Measurements from ENCODE around the gene PP2D1. TPM values are rescaled to one million over a fixed set of nuclear protein-coding genes. Genes with fewer than 3 reads are reported as not detected.

The PP2D1 gene
- polyA plus RNA-seq, 1 of the 3 experiments (the other 2 are of a cell fraction), result not detected

DNA sequence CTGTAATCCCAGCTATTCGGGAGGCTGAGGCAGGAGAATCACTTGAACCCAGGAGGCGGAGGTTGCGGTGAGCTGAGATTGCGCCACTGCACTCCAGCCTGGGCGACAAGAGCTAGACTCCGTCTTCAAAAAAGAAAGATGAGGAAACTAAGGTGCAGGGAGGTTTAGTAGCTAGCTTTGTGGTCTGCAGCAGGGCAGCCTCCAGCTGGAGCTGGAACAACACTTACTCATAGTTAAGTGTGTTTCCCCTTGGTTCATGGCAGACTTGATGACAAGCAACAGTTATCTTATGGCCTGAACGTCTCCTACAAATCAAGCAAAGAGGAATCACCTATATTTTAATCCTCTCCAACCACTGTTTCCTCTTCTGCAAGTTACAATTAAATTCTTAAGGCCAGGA, 40.8 kb upstream of the PP2D1 start (continued):
- TF ChIP-seq, protein P1, sequence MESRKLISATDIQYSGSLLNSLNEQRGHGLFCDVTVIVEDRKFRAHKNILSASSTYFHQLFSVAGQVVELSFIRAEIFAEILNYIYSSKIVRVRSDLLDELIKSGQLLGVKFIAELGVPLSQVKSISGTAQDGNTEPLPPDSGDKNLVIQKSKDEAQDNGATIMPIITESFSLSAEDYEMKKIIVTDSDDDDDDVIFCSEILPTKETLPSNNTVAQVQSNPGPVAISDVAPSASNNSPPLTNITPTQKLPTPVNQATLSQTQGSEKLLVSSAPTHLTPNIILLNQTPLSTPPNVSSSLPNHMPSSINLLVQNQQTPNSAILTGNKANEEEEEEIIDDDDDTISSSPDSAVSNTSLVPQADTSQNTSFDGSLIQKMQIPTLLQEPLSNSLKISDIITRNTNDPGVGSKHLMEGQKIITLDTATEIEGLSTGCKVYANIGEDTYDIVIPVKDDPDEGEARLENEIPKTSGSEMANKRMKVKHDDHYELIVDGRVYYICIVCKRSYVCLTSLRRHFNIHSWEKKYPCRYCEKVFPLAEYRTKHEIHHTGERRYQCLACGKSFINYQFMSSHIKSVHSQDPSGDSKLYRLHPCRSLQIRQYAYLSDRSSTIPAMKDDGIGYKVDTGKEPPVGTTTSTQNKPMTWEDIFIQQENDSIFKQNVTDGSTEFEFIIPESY (IDR thresholded peaks at IDR 0.05; ENCODE audit: borderline replicate concordance, low read depth), result no peak
- TF ChIP-seq RFX5 (IDR thresholded peaks at IDR 0.05; ENCODE audit: low read length), result no peak

GRCh38 chr3:20051123-20051806, 39.2 kb upstream of the PP2D1 start:
- ChIA-PET CTCF (interaction anchor here (1.8 kb wide), 1 partner anchor 9 kb away, joined by 4 read pairs; no protein-coding TSS in a partner anchor), POLR2A (interaction anchor here (1.4 kb wide), 1 partner anchor 9 kb away, joined by 3 read pairs; no protein-coding TSS in a partner anchor)
- WGBS (ENCODE audit: low lambda C conversion rate), result 95% methylated on average over 4 of the region's 4 CpGs

More at GRCh38 chr3:20051123-20051806, 39.2 kb upstream of the PP2D1 start:
- no peaks in the 10 kb centered on the region for H3K79me2 ChIP-seq (ENCODE audit: insufficient read depth)
- no peak overlapping the region; a peak in 1 of 4 replicates for H3K27ac ChIP-seq (ENCODE audit: low read depth in 2 of 2, low read length in 1 of 2)
- no peaks in the 10 kb centered on the region for H3K9me3 ChIP-seq
- no peaks in the 10 kb centered on the region for H3K36me3 ChIP-seq (replicated peaks in 1 of 2; ENCODE audit: control insufficient read depth in 1 of 2, insufficient read depth in 2 of 2, low read length in 1 of 2)
- no peak for TF ChIP-seq POLR2AphosphoS5 (IDR thresholded peaks at IDR 0.05; ENCODE audit: low read depth, low read length)
- no peak for TF ChIP-seq MEF2A (IDR thresholded peaks at IDR 0.05; ENCODE audit: borderline replicate concordance, low read depth)
- TF ChIP-seq SIN3A (IDR thresholded peaks at IDR 0.05; ENCODE audit: borderline replicate concordance, low read depth, low read length), result no peak
- TF ChIP-seq GATA2 (CRISPR knock-in tag; IDR thresholded peaks at IDR 0.05), result no peak
- no peak for TF ChIP-seq RXRA (IDR thresholded peaks at IDR 0.05; ENCODE audit: borderline replicate concordance, low read depth)
- TF ChIP-seq, protein P2, sequence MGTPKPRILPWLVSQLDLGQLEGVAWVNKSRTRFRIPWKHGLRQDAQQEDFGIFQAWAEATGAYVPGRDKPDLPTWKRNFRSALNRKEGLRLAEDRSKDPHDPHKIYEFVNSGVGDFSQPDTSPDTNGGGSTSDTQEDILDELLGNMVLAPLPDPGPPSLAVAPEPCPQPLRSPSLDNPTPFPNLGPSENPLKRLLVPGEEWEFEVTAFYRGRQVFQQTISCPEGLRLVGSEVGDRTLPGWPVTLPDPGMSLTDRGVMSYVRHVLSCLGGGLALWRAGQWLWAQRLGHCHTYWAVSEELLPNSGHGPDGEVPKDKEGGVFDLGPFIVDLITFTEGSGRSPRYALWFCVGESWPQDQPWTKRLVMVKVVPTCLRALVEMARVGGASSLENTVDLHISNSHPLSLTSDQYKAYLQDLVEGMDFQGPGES (IDR thresholded peaks at IDR 0.05; ENCODE audit: low read depth, low read length), result no peak
- no peak for TF ChIP-seq EP300 (IDR thresholded peaks at IDR 0.05; ENCODE audit: borderline replicate concordance in 1 of 2, low read depth in 1 of 2, low read length in 1 of 2)
- no peak for TF ChIP-seq RCOR1 (IDR thresholded peaks at IDR 0.05; ENCODE audit: low read length)
- TF ChIP-seq, protein P1 (IDR thresholded peaks at IDR 0.05; ENCODE audit: borderline replicate concordance, low read depth), result no peak
- TF ChIP-seq JUND (IDR thresholded peaks at IDR 0.05), result no peak
- no peak for TF ChIP-seq MXI1 (IDR thresholded peaks at IDR 0.05; ENCODE audit: low read depth, low read length)
- no peak for TF ChIP-seq TCF12 (IDR thresholded peaks at IDR 0.05)
- no peak for TF ChIP-seq EZH2phosphoT487 (IDR thresholded peaks at IDR 0.05; ENCODE audit: borderline replicate concordance, low read depth)
- no peak for TF ChIP-seq TAF1 (IDR thresholded peaks at IDR 0.05; ENCODE audit: borderline replicate concordance, low read depth, low read length)
- TF ChIP-seq SMC3 (IDR thresholded peaks at IDR 0.05; ENCODE audit: low read depth, low read length), result no peak
- no peak for TF ChIP-seq GABPA (IDR thresholded peaks at IDR 0.05; ENCODE audit: low read depth)
- TF ChIP-seq PBX3 (IDR thresholded peaks at IDR 0.05), result no peak
- TF ChIP-seq USF2 (IDR thresholded peaks at IDR 0.05; ENCODE audit: borderline replicate concordance, low read depth, low read length), result no peak
- H2AFZ ChIP-seq (ENCODE audit: low read depth), result no peak overlapping the region
- no peak overlapping the region for H3K4me2 ChIP-seq
- peaks cover 9% of the 10 kb centered on the region; the same call in 1 of the 2 replicates for H4K20me1 ChIP-seq (ENCODE audit: insufficient read depth)
- no peak for DNase-seq
- no peaks in the 10 kb centered on the region for H3K27me3 ChIP-seq (ENCODE audit: insufficient read depth)
- H3K9ac ChIP-seq, result no peak overlapping the region
- peaks cover 11 to 36% of the 10 kb centered on the region in 2 experiments; a peak in 3 of 4 replicates for H3K4me1 ChIP-seq (ENCODE audit: control insufficient read depth in 1 of 2, insufficient read depth in 2 of 2, low read depth in 1 of 2, low read length in 1 of 2)
- no peak overlapping the region for H3K4me3 ChIP-seq (ENCODE audit: low read depth in 2 of 2, low read length in 1 of 2)
- no peaks in the 10 kb centered on the region for H3K9me2 ChIP-seq
- peaks cover 4% of the 10 kb centered on the region for H3F3A ChIP-seq (replicated peaks; ENCODE audit: insufficient read depth)
